ENCODE data around the gene OSM. TPM values are rescaled to one million over a fixed set of nuclear protein-coding genes. Genes with fewer than 3 reads are reported as not detected.
A peak's percentile ranks its signal among the peaks of the same experiment; 100 is the strongest.

Gene OSM
- polyA plus RNA-seq, 2 of the 4 experiments (the other 2 are of a cell fraction) = not detected

DNA sequence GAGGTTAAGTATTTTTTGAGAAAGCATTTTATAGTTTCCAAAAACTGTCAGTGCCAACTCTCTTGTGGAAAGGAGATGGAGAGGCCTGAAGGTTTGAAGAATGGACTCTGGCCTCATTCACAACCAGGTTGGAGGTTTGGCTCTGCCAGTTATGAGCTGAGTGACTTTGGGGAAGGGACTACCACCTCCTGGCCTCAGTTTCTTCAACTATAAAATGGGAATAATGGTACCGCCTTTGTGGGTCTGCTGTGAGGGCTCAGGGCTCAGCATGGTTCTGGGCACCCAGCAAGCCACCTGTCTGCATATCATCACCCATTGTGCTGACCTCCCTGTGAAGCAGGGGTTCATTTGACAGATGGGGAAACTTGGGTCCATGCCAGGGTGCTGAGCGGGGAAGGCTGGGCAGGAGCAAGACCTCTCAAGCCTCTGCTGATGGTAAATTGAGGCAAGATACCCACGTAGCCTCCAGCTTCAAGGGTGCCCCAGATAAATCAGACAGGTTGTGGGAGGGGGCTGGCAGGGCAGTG lies 16.5 kb downstream of the OSM start:
- FAIRE-seq = no peak

DNA sequence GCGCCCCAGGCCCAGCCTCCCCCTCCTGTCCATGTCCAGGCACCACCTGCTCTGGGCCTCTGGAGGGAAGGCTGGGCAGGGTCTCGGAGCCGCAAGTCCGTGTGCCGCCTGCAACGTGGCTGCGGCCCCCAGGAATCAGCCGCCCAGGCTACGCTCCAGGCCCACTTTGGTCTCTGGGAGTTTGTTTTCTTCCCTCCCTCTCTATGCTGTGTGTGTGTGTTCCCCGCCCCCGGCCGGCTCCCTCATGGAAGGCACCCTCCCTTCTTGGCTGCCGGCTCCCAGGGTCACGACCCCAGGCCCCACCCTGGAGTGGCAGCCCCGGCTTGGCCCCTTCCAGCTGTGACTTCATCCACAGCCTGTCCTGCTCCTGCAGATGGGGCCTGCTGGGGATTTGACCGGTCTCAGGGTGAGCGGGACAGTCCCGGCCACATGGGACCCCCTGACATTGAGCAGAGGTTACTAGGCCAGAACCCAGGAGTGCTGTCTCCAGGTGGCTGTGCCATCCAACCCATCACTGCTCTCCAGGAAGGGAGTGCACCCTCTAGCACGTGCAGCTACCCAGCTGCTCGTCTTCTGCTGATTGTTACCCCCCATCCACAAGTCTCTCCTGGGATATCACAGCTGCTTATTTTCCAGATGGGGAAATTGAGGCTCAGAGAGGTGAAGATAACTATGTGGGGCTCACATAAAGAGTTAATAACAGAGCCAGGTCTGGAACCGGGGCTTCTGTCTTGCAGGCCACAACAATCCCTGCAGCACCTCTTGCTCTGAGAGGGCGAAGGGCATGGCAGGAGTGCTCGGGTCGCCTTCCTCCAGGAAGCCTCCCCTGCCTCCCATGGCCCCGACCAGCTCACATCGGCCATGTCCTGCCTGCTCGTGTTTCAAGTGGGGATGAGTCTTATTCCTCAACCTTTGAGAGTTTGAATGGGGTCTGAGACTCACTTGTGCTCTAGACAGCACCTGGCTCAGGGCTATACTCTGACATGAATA lies 17.3 kb downstream of the OSM start:
- Histone ChIP-seq H3K9me3 (no peaks in the 10 kb centered on the region), H3K4me2 (peak overlapping the region; percentile 99), H3K27ac (peak overlapping the region; percentile 99 to 100), H3K4me3 (0 out of 3 replicates have a peak overlapping the region, but pooled peaks have one; percentile 11), H3K4me1 (peaks cover 100% of the 10 kb centered on the region)
- peak; percentile 46; the same call in 1 of the 2 replicates for TF ChIP-seq MAX (IDR thresholded peaks at IDR 0.05)
- TF ChIP-seq JUN (IDR thresholded peaks at IDR 0.05) = no peak; a peak in 1 of 5 replicates
- TF ChIP-seq ZNF302 (CRISPR knock-in tag; IDR thresholded peaks at IDR 0.05) = peak; percentile 38; the same call in 1 of the 2 replicates
- TF ChIP-seq KDM1A (IDR thresholded peaks at IDR 0.05; ENCODE audit: low read depth) = no peak
- TF ChIP-seq CTCF (IDR thresholded peaks at IDR 0.05) = no peak
- TF ChIP-seq ATOH8 (CRISPR knock-in tag; IDR thresholded peaks at IDR 0.05; ENCODE audit: low read depth) = peak; percentile 50; the same call in 1 of the 2 replicates
- TF ChIP-seq HOXB13 (CRISPR knock-in tag; IDR thresholded peaks at IDR 0.05; ENCODE audit: low read depth) = peak; percentile 85
- peak; percentile 12; the same call in 1 of the 2 replicates for TF ChIP-seq HOXB5 (CRISPR knock-in tag; IDR thresholded peaks at IDR 0.05)
- peak; percentile 28; the same call in 1 of the 2 replicates for TF ChIP-seq E2F6 (IDR thresholded peaks at IDR 0.05; ENCODE audit: borderline replicate concordance, low read depth)
- 0 out of 2 replicates have a peak, but pooled peaks have one; percentile 19 for TF ChIP-seq TP53 (CRISPR knock-in tag; IDR thresholded peaks at IDR 0.05)
- TF ChIP-seq EHF (CRISPR knock-in tag; IDR thresholded peaks at IDR 0.05) = peak; percentile 55; the same call in 1 of the 2 replicates
- TF ChIP-seq ZFP36 (IDR thresholded peaks at IDR 0.05; ENCODE audit: borderline replicate concordance, partially characterized antibody) = peak; percentile 18
- no peak for TF ChIP-seq JUNB (IDR thresholded peaks at IDR 0.05)
- ATAC-seq = no peak
- no peak for DNase-seq (ENCODE audit: low read depth in 1 of 2, low spot score in 1 of 2)
- ChIA-PET POLR2A (interaction anchor here (1.3 kb wide), 1 partner anchor 11 kb away, joined by 4 read pairs; no protein-coding TSS in a partner anchor), CTCF (interaction anchor here (0.6 to 2.4 kb wide), 6 partner anchors 11 to 141 kb away, joined by 3 to 15 read pairs (median 4); no protein-coding TSS in a partner anchor)
- WGBS (ENCODE audit: missing lambda C conversion rate) = 67% methylated on average over 16 of the region's 27 CpGs
- FAIRE-seq = no peak

More for the DNA sequence above, 16.5 kb downstream of the OSM start:
- ChIA-PET CTCF (interaction anchor here (0.9 to 2.4 kb wide), 5 partner anchors 12 to 142 kb away, joined by 3 to 15 read pairs (median 4); no protein-coding TSS in a partner anchor), POLR2A (interaction anchor here (0.7 to 1.3 kb wide), 3 partner anchors 11 to 40 kb away, joined by 3 to 8 read pairs (median 4); no protein-coding TSS in a partner anchor)
- no peak for DNase-seq (ENCODE audit: low read depth in 1 of 2, low spot score in 1 of 2)
- Histone ChIP-seq H3K4me3 (0 out of 3 replicates have a peak overlapping the region, but pooled peaks have one; percentile 11), H3K4me1 (peaks cover 100% of the 10 kb centered on the region), H3K9me3 (no peaks in the 10 kb centered on the region), H3K4me2 (peak overlapping the region; percentile 99), H3K27ac (peak overlapping the region; percentile 99 to 100)
- TF ChIP-seq POLR2AphosphoS2 (conservative IDR thresholded peaks at IDR 0.05; ENCODE audit: low read length) (0 out of 2 replicates have a peak, but pooled peaks have one; percentile 38), HOXB13 (CRISPR knock-in tag; IDR thresholded peaks at IDR 0.05; ENCODE audit: low read depth) (0 out of 2 replicates have a peak, but pooled peaks have one; percentile 59), HOXA7 (CRISPR knock-in tag; IDR thresholded peaks at IDR 0.05) (peak; percentile 70; the same call in 1 of the 2 replicates), FOSB (CRISPR knock-in tag; IDR thresholded peaks at IDR 0.05) (0 out of 2 replicates have a peak, but pooled peaks have one; percentile 37), JUN (IDR thresholded peaks at IDR 0.05) (0 out of 5 replicates have a peak, but pooled peaks of 1 of the 2 experiments have one; percentile 5), EHF (CRISPR knock-in tag; IDR thresholded peaks at IDR 0.05) (peak; percentile 74; the same call in 1 of the 2 replicates), FOSL2 (IDR thresholded peaks at IDR 0.05) (no peak), FOSL2 (CRISPR knock-in tag; IDR thresholded peaks at IDR 0.05) (no peak), ELK1 (IDR thresholded peaks at IDR 0.05; ENCODE audit: low read depth, low read length) (no peak)
- TF ChIP-seq, protein P1, sequence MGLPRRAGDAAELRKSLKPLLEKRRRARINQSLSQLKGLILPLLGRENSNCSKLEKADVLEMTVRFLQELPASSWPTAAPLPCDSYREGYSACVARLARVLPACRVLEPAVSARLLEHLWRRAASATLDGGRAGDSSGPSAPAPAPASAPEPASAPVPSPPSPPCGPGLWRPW (IDR thresholded peaks at IDR 0.05) = no peak
- WGBS (ENCODE audit: missing lambda C conversion rate) = 73% methylated on average over 2 of the region's 3 CpGs
- ATAC-seq = no peak

Measured in A549 (cell line).